NCI-H1105 treated with DMSO at 0.1 percent for 48 hours (cell line): Measurements from ENCODE around the gene EPB41L1.

Source experiments
- DNase-seq: peaks from one replicate; lab custom pipeline; 2025; lab: John Stamatoyannopoulos, UW

The EPB41L1 gene

GRCh38 chr20:36155629-36155971 is 1.1 kb downstream of the EPB41L1 start:
- no peak for DNase-seq

DNA sequence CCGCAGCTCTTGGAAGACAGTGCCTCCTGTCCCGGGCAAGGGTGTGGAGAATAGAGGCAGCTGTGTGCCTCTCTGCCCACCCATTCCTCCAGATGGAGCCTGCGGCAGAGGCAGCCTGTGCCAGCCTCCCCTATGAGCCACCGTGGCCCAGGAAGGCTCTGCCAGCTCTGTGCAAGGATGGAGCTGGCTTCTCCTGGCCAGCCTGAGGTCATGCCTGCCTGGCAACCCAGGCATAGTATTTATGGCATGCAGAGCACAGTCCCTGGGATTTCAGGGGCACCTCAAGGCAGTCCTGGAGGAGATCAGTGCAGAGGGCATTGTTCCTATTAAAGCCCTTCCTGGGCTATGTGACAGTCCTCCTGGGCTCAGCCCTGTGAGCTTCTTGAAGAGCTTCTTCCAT is 1.5 kb downstream of the EPB41L1 start:
- no peak for DNase-seq

DNA sequence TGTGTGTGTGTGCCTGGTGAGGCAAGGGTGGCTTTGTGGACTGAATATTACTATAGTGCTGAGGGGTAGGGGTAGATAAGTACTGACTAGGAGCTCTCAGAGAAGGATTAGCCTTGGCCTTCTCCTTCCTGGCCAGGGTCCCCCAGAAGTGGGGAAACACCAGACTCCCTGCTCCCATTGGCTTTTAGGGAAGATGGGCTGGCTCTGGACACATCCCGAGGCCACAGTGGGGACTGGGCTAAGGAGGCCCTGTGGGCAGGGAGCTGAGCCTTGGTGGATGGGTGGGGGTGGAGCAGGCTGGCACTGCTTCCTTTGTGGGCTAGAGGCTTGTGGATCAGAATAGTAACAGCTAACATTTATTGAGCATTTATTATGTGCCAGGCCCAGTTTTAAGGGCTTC is 3.1 kb downstream of the EPB41L1 start:
- DNase-seq: no peak

DNA sequence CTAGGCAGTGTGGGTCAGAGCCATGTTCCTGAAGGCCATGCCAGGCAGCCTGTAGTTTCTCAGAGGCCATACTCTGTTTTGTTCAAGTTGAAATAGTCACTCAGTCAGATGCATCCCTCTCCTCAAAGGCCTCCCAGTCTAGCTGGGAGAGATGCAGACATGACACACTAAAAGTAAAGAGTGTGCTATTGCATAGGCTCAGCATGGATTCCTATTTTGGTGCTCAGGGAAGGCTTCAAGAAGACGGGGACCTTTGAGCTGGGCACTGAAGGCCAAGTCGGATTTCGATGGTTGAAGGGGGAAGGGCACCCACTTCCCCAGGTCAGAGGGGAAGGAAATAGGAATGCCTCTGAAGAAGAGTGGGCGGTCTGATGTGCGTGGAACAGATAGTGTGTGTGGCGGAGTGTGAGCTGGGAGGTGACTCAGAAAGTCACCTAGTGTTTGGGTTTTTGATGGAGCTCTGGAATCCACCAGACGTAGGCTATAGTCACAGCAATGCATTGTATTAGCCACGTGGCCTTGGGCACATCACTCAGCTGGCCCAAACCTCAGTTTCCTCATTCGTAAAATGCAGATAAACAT is 3.7 kb downstream of the EPB41L1 start:
- DNase-seq: no peak

DNA sequence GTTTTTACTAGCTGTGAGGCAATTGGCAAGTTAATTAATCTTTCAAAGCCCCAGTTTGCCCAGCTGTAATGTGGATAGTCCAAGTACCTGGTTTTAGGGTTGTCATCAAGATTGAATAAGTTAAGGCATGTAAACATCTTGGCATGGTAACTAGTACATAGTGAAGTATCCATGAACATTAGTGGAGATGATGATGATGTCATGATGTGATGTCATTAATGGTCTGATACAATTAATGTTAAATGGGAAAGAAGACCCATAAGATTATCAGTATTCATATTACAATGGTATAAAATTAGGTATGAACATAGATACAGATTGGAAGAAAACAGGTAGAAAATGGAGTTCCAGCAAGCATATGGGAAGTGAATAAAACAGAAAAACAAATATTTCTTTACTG is 5.3 kb downstream of the EPB41L1 start:
- DNase-seq: no peak

GRCh38 chr20:36162272-36162966 is 7.9 kb downstream of the EPB41L1 start:
- peak; percentile 52 for DNase-seq

DNA sequence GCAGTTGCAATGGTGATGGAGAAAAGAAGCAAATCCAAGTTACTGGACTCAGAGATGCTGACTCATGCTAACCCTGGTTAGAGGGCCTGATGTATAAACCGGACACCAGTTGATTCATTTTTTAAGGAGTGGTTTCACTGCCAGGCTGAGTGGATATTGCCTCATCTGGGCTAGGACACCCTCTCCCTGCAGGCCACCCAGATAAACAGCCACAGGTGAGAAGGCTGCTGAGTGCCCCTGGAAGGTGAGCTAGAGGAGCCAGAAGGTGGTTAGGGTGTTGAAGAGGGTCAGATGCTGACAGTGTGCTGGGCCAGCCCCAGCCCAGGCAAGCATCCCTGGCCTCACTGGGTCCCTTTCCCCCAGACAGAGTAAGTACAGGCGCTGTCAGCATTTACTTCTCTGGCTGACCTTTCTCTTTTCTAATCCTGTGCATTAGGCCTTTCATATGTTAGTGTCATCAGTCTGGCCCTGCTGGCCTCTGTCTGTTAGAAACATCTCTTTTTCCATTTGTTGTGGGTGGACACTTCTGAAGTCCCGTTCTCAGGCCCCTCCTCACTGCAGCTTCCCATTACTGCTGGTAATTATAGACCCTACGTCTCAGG is 13.5 kb downstream of the EPB41L1 start:
- DNase-seq: no peak

DNA sequence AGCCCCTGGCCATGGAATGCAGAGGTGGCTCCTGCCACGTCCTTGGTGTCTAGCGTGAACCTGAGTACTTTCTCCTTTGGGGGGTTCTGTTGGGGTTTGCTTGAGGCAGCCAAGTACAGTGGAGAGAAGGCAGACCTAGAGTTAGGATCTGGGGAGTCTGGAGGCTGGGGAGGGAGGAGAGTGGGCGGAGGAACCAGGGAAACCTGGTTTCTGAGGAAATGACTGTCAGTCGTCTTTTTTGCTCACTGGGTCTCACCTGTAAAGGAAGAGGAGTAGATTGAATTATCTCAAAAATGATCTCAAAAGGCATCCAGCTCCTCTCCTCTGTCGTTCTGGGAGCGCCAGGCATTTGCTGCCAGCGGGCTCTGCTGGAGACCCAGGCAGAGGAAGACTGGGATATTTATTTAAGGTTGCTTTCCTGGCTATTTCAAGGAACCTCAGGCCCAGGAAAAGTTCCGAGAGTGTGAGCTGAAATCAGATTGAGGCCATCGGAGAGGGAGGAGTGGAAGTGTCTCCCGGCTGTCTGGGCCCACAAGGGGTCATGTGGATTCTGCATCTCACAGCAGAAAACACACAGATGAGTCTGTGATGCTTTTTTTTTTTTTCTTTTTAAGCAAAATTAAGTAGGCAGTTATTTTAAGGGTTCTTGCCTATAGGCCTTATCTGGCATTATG is 16.1 kb downstream of the EPB41L1 start:
- no peak for DNase-seq

DNA sequence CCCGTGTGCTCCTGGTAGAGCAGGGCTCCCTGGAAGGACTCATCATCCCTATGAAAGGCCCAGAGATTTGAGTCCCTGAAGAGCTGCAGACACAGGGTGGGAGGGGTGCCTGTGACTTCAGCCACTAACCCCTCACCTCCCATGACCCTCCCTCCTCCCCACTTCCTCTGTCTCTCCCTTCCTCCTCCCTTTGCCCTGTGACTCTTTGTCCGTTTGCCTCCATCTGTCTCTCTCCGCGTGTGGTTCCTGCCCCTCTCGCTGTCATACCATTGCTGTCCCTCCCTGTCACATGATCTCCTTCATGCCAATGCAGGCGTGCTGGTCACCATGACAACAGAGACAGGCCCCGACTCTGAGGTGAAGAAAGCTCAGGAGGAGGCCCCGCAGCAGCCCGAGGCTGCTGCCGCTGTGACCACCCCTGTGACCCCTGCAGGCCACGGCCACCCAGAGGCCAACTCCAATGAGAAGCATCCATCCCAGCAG is 19.0 kb downstream of the EPB41L1 start:
- no peak for DNase-seq

DNA sequence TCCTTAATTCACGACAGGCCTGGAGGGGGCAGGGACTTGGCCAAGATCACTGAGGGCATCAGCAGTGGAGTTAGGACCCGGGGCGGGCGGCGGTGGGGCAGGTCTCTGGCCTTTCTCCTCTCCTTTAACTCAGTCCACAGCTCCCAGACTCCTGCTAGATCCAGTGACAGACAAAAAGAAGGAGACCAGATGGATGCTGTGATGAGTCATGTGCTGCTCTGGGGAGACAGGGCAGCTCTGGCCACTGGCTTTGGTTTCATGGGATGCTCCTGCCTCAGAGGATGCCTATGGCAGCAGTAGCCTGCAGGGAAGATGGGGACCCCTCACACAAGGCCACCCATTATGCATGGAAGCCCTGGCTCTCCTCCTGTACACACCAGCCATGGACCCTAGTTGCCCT is 20.5 kb downstream of the EPB41L1 start:
- DNase-seq: no peak

GRCh38 chr20:36175475-36175995 is 21.0 kb downstream of the EPB41L1 start:
- DNase-seq: no peak

DNA sequence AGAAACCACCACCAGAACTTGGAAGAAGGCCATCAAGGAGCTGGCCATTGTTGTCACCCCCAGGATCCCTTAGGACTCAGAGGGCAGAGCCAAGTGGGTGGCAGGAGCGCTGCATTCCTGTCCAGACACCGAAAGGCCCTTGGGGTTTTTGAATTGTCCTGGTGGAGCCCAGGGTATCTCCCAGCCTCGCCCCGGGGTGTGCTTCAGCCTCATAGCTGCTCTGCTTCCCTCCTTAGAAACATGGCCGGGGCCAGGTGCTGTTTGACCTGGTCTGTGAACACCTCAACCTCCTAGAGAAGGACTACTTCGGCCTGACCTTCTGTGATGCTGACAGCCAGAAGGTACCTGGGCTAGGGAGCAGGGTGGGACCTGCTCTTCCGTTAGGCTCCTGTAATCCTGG is 23.2 kb downstream of the EPB41L1 start:
- DNase-seq: no peak

DNA sequence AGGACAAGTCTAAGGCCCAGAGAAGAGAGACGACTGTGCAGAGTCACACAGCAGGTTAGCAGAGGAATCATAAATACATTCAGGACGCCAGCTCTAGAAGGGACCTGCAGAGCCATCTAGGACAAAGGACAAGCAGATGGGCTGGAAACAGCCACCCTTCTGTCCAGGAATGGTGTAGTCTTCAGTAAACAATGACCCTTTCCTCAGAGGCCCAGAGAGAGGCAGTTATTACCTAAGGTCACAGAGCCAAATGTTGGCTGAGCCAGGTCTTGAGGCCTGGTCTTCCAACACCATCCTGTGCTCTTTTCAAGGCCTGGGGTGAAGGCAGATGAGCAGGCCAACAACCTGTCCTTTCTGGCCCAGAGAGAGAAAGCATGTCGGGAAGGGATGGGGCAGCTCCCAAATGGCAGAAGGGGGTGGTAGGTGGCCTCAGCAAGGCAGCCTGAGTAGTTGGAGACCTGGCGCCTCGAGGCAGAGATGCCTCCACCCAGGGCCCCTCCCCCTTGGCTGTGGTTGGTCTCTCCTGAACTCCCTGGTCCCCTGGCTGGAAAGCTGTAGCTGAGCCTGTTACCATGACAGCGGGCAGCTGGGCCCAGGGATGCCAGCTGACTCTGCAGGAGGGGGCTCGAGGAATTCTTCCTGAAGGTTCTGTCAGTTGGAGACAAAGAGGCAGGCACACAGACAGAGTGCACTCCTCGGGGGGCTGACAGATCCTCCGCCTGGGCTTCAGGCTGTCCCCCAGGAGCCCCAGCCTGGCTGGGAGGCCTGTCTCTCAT is 24.8 kb downstream of the EPB41L1 start:
- DNase-seq: peak; percentile 35

- DNase-seq: no peak
Observed at GRCh38 chr20:36180323-36180722, 25.8 kb downstream of the EPB41L1 start.

- no peak for DNase-seq
Observed at GRCh38 chr20:36181934-36182603, 27.5 kb downstream of the EPB41L1 start.

DNA sequence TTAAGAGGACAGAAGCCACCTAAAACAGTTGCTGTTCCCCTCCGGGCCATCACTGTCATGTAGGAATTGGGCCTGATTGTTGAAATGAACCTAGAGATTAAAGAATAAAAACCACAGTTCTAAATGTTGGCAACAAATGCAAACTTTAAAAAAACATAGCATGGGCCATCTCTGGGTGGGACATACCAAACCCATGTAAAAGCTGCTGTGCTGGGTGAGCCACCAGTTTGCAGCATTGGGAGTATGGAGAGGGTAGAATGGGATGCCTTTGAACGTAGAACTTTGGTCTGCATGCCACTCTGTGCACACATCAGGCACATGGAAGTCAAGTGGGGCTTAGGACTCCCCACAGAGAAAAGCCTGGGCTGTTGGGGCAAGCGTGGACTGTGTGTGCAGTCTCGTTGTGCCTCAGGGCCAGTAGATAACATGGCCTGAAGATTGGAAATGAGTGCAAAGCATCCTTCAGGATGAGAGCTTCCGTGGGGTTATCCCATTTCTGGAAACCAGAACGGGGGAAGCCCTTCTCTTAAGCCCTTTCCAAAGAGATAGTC is 28.1 kb downstream of the EPB41L1 start:
- DNase-seq: no peak

GRCh38 chr20:36183155-36183944 is 28.8 kb downstream of the EPB41L1 start:
- no peak for DNase-seq

DNA sequence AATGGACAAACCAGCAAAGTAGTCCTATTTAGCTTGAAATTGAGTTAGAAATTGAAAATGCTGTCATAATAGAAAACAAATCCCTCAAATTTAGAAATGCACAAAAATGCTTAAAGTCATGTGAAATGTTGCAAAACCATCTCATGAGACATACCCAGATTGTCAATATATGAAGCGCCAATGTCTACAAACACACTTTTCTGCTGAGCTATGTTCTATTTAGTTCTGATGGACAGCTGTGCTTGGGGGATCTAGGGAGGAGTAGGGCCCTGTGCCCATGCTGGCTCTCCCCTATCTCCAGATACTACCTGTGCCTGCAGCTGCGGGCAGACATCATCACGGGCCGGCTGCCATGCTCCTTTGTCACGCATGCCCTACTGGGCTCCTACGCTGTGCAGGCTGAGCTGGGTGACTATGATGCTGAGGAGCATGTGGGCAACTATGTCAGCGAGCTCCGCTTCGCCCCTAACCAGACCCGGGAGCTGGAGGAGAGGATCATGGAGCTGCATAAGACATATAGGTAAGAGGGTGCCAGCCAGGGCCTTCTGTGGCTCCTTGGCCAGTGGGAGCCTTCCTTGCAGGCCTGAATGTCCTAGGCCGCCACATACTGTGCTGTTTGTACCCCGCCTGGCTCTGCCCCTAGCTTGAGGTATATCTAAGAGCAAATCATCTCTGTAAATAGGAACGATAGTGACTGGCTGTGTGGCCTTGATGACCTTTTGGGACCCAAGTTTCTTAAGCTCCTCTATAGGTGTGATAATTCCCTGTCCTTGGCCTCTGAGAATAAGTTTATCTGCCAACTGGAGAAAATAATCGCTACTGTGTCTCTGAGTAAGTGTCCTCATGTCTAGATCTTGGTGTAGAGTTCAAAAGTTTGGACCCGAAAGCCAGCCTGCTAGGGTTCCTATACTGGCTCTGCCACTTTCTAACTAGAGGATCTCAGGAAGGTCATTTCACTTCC is 30.6 kb downstream of the EPB41L1 start:
- no peak for DNase-seq
